Loucy (cell line): ENCODE data around the gene SLX9.
A peak's percentile ranks its signal among the peaks of the same experiment; 100 is the strongest.

Experiments used
- H2AFZ ChIP-seq: fragments of 200-600 bp; sonication (generic); 2 replicates; pipeline ENCODE4 v1.6.0; 2016; ENCODE audit warnings: antibody characterized with exemption, mild to moderate bottlenecking, low read length, moderate library complexity
- H3F3A ChIP-seq: fragments of 200-600 bp; 2 replicates; pipeline ENCODE4 v1.6.0; 2016; ENCODE audit warnings: antibody characterized with exemption, low read depth, mild to moderate bottlenecking
- H3K27me3 ChIP-seq: fragments of 200-600 bp; sonication (generic); 2 replicates; pipeline ENCODE4 v1.6.1; 2014; ENCODE audit warnings: low read length, mild to moderate bottlenecking; ENCODE audit not compliant: insufficient read depth, poor library complexity, severe bottlenecking
- H3K36me3 ChIP-seq: fragments of 200-600 bp; sonication (generic); 2 replicates; pipeline ENCODE4 v1.6.1; 2016; ENCODE audit warnings: low read length; ENCODE audit not compliant: insufficient read depth
- H3K4me1 ChIP-seq: fragments of 200-600 bp; sonication (generic); 2 replicates; pipeline ENCODE4 v1.5.1; 2014; ENCODE audit warnings: low read length, mild to moderate bottlenecking; ENCODE audit not compliant: insufficient read depth, poor library complexity, severe bottlenecking
- H3K4me2 ChIP-seq: fragments of 200-600 bp; sonication (generic); 2 replicates; pipeline ENCODE4 v1.6.0; 2014; ENCODE audit warnings: antibody characterized with exemption, low read length, low read depth, mild to moderate bottlenecking; ENCODE audit not compliant: poor library complexity, severe bottlenecking
- H3K4me3 ChIP-seq: fragments of 200-600 bp; sonication (generic); 2 replicates; pipeline ENCODE4 v1.5.1; 2014; ENCODE audit warnings: low read length, mild to moderate bottlenecking, mixed read lengths; ENCODE audit not compliant: poor library complexity, severe bottlenecking
- H3K79me2 ChIP-seq: fragments of 200-600 bp; sonication (generic); 2 replicates; pipeline ENCODE4 v1.6.1; 2014; ENCODE audit warnings: low read length; ENCODE audit not compliant: insufficient read depth
- H3K9ac ChIP-seq: fragments of 200-600 bp; sonication (generic); 2 replicates; pipeline ENCODE4 v1.6.0; 2014; ENCODE audit warnings: mild to moderate bottlenecking, low read depth, low read length, moderate library complexity; ENCODE audit not compliant: poor library complexity, severe bottlenecking
- H3K9me2 ChIP-seq: fragments of 200-600 bp; sonication (generic); replicated peaks from 2 replicates; pipeline ENCODE4 v1.6.1; 2016; ENCODE audit warnings: low read depth, low read length, mixed read lengths
- H3K9me3 ChIP-seq: fragments of 200-600 bp; sonication (generic); 2 replicates; pipeline ENCODE4 v1.6.1; 2014; ENCODE audit warnings: mild to moderate bottlenecking, antibody characterized with exemption, low read length, low read depth; ENCODE audit not compliant: insufficient read depth
- H4K20me1 ChIP-seq: fragments of 200-600 bp; sonication (generic); 2 replicates; pipeline ENCODE4 v1.6.0; 2014; ENCODE audit warnings: antibody characterized with exemption, low read length, mild to moderate bottlenecking; ENCODE audit not compliant: insufficient read depth, poor library complexity, severe bottlenecking
- EZH2phosphoT487 ChIP-seq: fragments of 200-600 bp; IDR thresholded peaks from 2 replicates; pipeline ENCODE4 v1.6.1; 2018; ENCODE audit warnings: antibody characterized with exemption, mild to moderate bottlenecking, moderate library complexity, borderline replicate concordance
- TF ChIP-seq, protein P1 (sequence below): fragments of 200-600 bp; sonication (generic); conservative IDR thresholded peaks from 2 replicates; pipeline ENCODE4 v1.5.1; 2014; ENCODE audit warnings: mild to moderate bottlenecking, antibody characterized with exemption, low read length

Gene SLX9

GRCh38 chr21:44987301-44987885, 47.6 kb downstream of the SLX9 start:
- TF ChIP-seq, protein P1, sequence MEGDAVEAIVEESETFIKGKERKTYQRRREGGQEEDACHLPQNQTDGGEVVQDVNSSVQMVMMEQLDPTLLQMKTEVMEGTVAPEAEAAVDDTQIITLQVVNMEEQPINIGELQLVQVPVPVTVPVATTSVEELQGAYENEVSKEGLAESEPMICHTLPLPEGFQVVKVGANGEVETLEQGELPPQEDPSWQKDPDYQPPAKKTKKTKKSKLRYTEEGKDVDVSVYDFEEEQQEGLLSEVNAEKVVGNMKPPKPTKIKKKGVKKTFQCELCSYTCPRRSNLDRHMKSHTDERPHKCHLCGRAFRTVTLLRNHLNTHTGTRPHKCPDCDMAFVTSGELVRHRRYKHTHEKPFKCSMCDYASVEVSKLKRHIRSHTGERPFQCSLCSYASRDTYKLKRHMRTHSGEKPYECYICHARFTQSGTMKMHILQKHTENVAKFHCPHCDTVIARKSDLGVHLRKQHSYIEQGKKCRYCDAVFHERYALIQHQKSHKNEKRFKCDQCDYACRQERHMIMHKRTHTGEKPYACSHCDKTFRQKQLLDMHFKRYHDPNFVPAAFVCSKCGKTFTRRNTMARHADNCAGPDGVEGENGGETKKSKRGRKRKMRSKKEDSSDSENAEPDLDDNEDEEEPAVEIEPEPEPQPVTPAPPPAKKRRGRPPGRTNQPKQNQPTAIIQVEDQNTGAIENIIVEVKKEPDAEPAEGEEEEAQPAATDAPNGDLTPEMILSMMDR = no peak
- TF ChIP-seq EZH2phosphoT487 = no peak
- no peaks in the 10 kb centered on the region for H3K4me1 ChIP-seq
- H3K9ac ChIP-seq = no peak overlapping the region

GRCh38 chr21:44987886-44988606, 48.2 kb downstream of the SLX9 start:
- Histone ChIP-seq H3K9me3 (no peaks in the 10 kb centered on the region), H3K36me3 (no peaks in the 10 kb centered on the region), H2AFZ (no peak overlapping the region), H3K79me2 (no peaks in the 10 kb centered on the region), H3K4me2 (no peak overlapping the region), H3K9ac (no peak overlapping the region), H3F3A (no peaks in the 10 kb centered on the region), H3K4me1 (no peaks in the 10 kb centered on the region), H3K4me3 (no peak overlapping the region), H3K27me3 (no peaks in the 10 kb centered on the region), H3K9me2 (no peaks in the 10 kb centered on the region), H4K20me1 (no peaks in the 10 kb centered on the region)
- no peak for TF ChIP-seq EZH2phosphoT487
- TF ChIP-seq, protein P1 = no peak

More at GRCh38 chr21:44987301-44987885, 47.6 kb downstream of the SLX9 start:
- Histone ChIP-seq H3K27me3 (no peaks in the 10 kb centered on the region), H3K9me3 (no peaks in the 10 kb centered on the region), H3K79me2 (no peaks in the 10 kb centered on the region), H4K20me1 (no peaks in the 10 kb centered on the region), H3K9me2 (no peaks in the 10 kb centered on the region), H3K4me3 (no peak overlapping the region), H3F3A (no peaks in the 10 kb centered on the region), H3K36me3 (no peaks in the 10 kb centered on the region), H3K4me2 (no peak overlapping the region), H2AFZ (no peak overlapping the region)

DNA sequence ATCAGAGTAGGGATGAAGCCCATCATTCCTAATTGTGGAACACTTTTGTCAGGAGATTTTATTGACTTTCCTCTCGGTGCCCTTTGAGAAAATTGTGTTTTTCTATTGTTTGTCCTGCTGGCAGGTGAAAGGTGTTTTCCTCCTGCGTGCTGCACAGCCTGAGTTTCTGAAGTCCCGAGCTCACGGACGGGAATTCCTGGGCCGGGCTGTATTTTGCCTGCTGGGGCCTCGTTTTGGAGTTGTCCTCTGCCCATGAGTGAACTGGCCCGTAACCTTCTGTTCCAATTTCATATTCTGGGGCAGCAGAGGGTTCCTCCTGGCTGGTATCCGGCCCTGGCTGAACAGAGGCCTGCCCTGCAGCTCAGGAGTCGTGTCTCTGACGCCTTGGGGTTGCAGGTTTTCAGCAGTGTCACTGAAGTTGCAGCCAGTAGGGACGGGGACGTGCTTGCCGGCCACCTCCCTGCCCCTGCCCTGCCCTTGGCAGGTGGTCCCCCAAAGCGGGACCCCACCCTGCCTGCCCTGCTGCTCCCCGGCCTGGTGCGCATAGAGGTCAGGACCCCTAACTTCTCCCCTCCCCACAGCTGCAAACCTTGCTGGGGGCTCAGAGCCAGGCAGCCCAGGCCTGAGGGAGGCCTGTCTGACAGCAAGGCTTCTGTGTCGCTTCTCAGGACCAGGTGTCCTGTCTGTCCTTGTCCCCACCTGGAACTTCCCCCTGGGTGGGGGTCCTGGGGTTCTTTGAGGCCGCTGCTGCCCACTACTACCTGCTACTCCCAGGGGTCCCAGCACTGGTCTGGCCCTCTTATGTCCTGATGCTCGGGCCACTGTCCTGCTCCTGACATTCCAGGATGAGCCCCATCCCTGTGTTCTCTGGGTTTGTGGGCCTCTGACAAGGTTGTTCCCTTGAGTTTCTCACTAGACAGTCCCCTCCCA, 49.0 kb downstream of the SLX9 start:
- Histone ChIP-seq H3K36me3 (no peaks in the 10 kb centered on the region), H3K9me3 (no peaks in the 10 kb centered on the region), H3K27me3 (no peaks in the 10 kb centered on the region), H3K9me2 (no peaks in the 10 kb centered on the region), H3F3A (no peaks in the 10 kb centered on the region), H3K9ac (peak overlapping the region; percentile 37), H4K20me1 (no peaks in the 10 kb centered on the region), H3K79me2 (no peaks in the 10 kb centered on the region), H3K4me1 (no peaks in the 10 kb centered on the region), H3K4me2 (no peak overlapping the region), H2AFZ (no peak overlapping the region), H3K4me3 (no peak overlapping the region)
- TF ChIP-seq, protein P1 = no peak
- TF ChIP-seq EZH2phosphoT487 = no peak
